ENCODE measurements around the gene DUSP14.

Gene DUSP14

GRCh38 chr17:37523715-37524219 lies 34.1 kb downstream of the DUSP14 start:
- Histone ChIP-seq H3K9me3 (ENCODE audit: control insufficient read depth, low read length) (no peaks in the 10 kb centered on the region), H3K27me3 (ENCODE audit: control insufficient read depth, insufficient read depth, low read length) (no peaks in the 10 kb centered on the region), H3K36me3 (ENCODE audit: control insufficient read depth, insufficient read depth, low read length) (no peaks in the 10 kb centered on the region), H3K9ac (ENCODE audit: low read length) (no peak overlapping the region), H3K4me3 (ENCODE audit: low read length) (no peak overlapping the region), H3K4me1 (ENCODE audit: control insufficient read depth, insufficient read depth, low read length) (no peaks in the 10 kb centered on the region)

GRCh38 chr17:37527249-37527851 lies 37.7 kb downstream of the DUSP14 start:
- Histone ChIP-seq H3K36me3 (ENCODE audit: control insufficient read depth, insufficient read depth, low read length) (peaks cover 4% of the 10 kb centered on the region), H3K9me3 (ENCODE audit: control insufficient read depth, low read length) (no peaks in the 10 kb centered on the region), H3K9ac (ENCODE audit: low read length) (no peak overlapping the region)

GRCh38 chr17:37530420-37530819 lies 40.7 kb downstream of the DUSP14 start:
- Histone ChIP-seq H3K36me3 (ENCODE audit: control insufficient read depth, insufficient read depth, low read length) (peaks cover 4% of the 10 kb centered on the region), H3K4me3 (ENCODE audit: low read length) (no peak overlapping the region), H3K9me3 (ENCODE audit: control insufficient read depth, low read length) (no peaks in the 10 kb centered on the region), H3K4me1 (ENCODE audit: control insufficient read depth, insufficient read depth, low read length) (no peaks in the 10 kb centered on the region), H3K27me3 (ENCODE audit: control insufficient read depth, insufficient read depth, low read length) (no peaks in the 10 kb centered on the region), H3K9ac (ENCODE audit: low read length) (no peak overlapping the region)

More at GRCh38 chr17:37527249-37527851, 37.7 kb downstream of the DUSP14 start:
- Histone ChIP-seq H3K4me3 (ENCODE audit: low read length) (no peak overlapping the region), H3K4me1 (ENCODE audit: control insufficient read depth, insufficient read depth, low read length) (no peaks in the 10 kb centered on the region), H3K27me3 (ENCODE audit: control insufficient read depth, insufficient read depth, low read length) (no peaks in the 10 kb centered on the region)

GRCh38 chr17:37532756-37533155 lies 43.1 kb downstream of the DUSP14 start:
- H3K36me3 ChIP-seq (ENCODE audit: control insufficient read depth, insufficient read depth, low read length): peaks cover 4% of the 10 kb centered on the region
- no peak overlapping the region for H3K4me3 ChIP-seq (ENCODE audit: low read length)
- no peaks in the 10 kb centered on the region for H3K9me3 ChIP-seq (ENCODE audit: control insufficient read depth, low read length)
- H3K9ac ChIP-seq (ENCODE audit: low read length): no peak overlapping the region
- no peaks in the 10 kb centered on the region for H3K27me3 ChIP-seq (ENCODE audit: control insufficient read depth, insufficient read depth, low read length)
- no peaks in the 10 kb centered on the region for H3K4me1 ChIP-seq (ENCODE audit: control insufficient read depth, insufficient read depth, low read length)

- H3K9ac ChIP-seq (ENCODE audit: low read length): no peak overlapping the region
- no peaks in the 10 kb centered on the region for H3K4me1 ChIP-seq (ENCODE audit: control insufficient read depth, insufficient read depth, low read length)
- H3K4me3 ChIP-seq (ENCODE audit: low read length): no peak overlapping the region
- H3K9me3 ChIP-seq (ENCODE audit: control insufficient read depth, low read length): no peaks in the 10 kb centered on the region
- no peaks in the 10 kb centered on the region for H3K27me3 ChIP-seq (ENCODE audit: control insufficient read depth, insufficient read depth, low read length)
- H3K36me3 ChIP-seq (ENCODE audit: control insufficient read depth, insufficient read depth, low read length): peaks cover 3% of the 10 kb centered on the region
These were observed 46.2 kb downstream of the DUSP14 start for GRCh38 chr17:37535906-37536305.

GRCh38 chr17:37538981-37539659 lies 49.4 kb downstream of the DUSP14 start:
- H3K4me1 ChIP-seq (ENCODE audit: control insufficient read depth, insufficient read depth, low read length): no peaks in the 10 kb centered on the region
- no peak overlapping the region for H3K9ac ChIP-seq (ENCODE audit: low read length)
- no peak overlapping the region for H3K4me3 ChIP-seq (ENCODE audit: low read length)
- no peaks in the 10 kb centered on the region for H3K27me3 ChIP-seq (ENCODE audit: control insufficient read depth, insufficient read depth, low read length)
- H3K9me3 ChIP-seq (ENCODE audit: control insufficient read depth, low read length): no peaks in the 10 kb centered on the region
- peaks cover 5% of the 10 kb centered on the region for H3K36me3 ChIP-seq (ENCODE audit: control insufficient read depth, insufficient read depth, low read length)

- Histone ChIP-seq H3K4me1 (ENCODE audit: control insufficient read depth, insufficient read depth, low read length) (no peaks in the 10 kb centered on the region), H3K4me3 (ENCODE audit: low read length) (no peak overlapping the region), H3K9me3 (ENCODE audit: control insufficient read depth, low read length) (no peaks in the 10 kb centered on the region), H3K27me3 (ENCODE audit: control insufficient read depth, insufficient read depth, low read length) (no peaks in the 10 kb centered on the region), H3K9ac (ENCODE audit: low read length) (no peak overlapping the region), H3K36me3 (ENCODE audit: control insufficient read depth, insufficient read depth, low read length) (peaks cover 5% of the 10 kb centered on the region)
These were observed 52.4 kb downstream of the DUSP14 start for GRCh38 chr17:37541880-37542660.

GRCh38 chr17:37543637-37544052 lies 54.0 kb downstream of the DUSP14 start:
- Histone ChIP-seq H3K27me3 (ENCODE audit: control insufficient read depth, insufficient read depth, low read length) (no peaks in the 10 kb centered on the region), H3K9me3 (ENCODE audit: control insufficient read depth, low read length) (no peaks in the 10 kb centered on the region), H3K36me3 (ENCODE audit: control insufficient read depth, insufficient read depth, low read length) (peaks cover 5% of the 10 kb centered on the region), H3K4me3 (ENCODE audit: low read length) (no peak overlapping the region), H3K4me1 (ENCODE audit: control insufficient read depth, insufficient read depth, low read length) (no peaks in the 10 kb centered on the region), H3K9ac (ENCODE audit: low read length) (no peak overlapping the region)

GRCh38 chr17:37545486-37545885 lies 55.8 kb downstream of the DUSP14 start:
- no peak overlapping the region for H3K4me3 ChIP-seq (ENCODE audit: low read length)
- no peaks in the 10 kb centered on the region for H3K27me3 ChIP-seq (ENCODE audit: control insufficient read depth, insufficient read depth, low read length)
- H3K9me3 ChIP-seq (ENCODE audit: control insufficient read depth, low read length): no peaks in the 10 kb centered on the region
- no peaks in the 10 kb centered on the region for H3K4me1 ChIP-seq (ENCODE audit: control insufficient read depth, insufficient read depth, low read length)
- peaks cover 5% of the 10 kb centered on the region for H3K36me3 ChIP-seq (ENCODE audit: control insufficient read depth, insufficient read depth, low read length)
- no peak overlapping the region for H3K9ac ChIP-seq (ENCODE audit: low read length)

- no peak overlapping the region for H3K4me3 ChIP-seq (ENCODE audit: low read length)
- no peaks in the 10 kb centered on the region for H3K27me3 ChIP-seq (ENCODE audit: control insufficient read depth, insufficient read depth, low read length)
- no peaks in the 10 kb centered on the region for H3K4me1 ChIP-seq (ENCODE audit: control insufficient read depth, insufficient read depth, low read length)
- H3K9me3 ChIP-seq (ENCODE audit: control insufficient read depth, low read length): no peaks in the 10 kb centered on the region
- no peak overlapping the region for H3K9ac ChIP-seq (ENCODE audit: low read length)
- peaks cover 9% of the 10 kb centered on the region for H3K36me3 ChIP-seq (ENCODE audit: control insufficient read depth, insufficient read depth, low read length)
These were observed 56.6 kb downstream of the DUSP14 start for GRCh38 chr17:37546302-37546701.

GRCh38 chr17:37547986-37548385 lies 58.3 kb downstream of the DUSP14 start:
- Histone ChIP-seq H3K4me1 (ENCODE audit: control insufficient read depth, insufficient read depth, low read length) (no peaks in the 10 kb centered on the region), H3K9ac (ENCODE audit: low read length) (no peak overlapping the region), H3K9me3 (ENCODE audit: control insufficient read depth, low read length) (no peaks in the 10 kb centered on the region), H3K4me3 (ENCODE audit: low read length) (no peak overlapping the region), H3K36me3 (ENCODE audit: control insufficient read depth, insufficient read depth, low read length) (peaks cover 8% of the 10 kb centered on the region), H3K27me3 (ENCODE audit: control insufficient read depth, insufficient read depth, low read length) (no peaks in the 10 kb centered on the region)

- Histone ChIP-seq H3K9me3 (ENCODE audit: control insufficient read depth, low read length) (no peaks in the 10 kb centered on the region), H3K4me3 (ENCODE audit: low read length) (no peak overlapping the region), H3K9ac (ENCODE audit: low read length) (no peak overlapping the region), H3K4me1 (ENCODE audit: control insufficient read depth, insufficient read depth, low read length) (no peaks in the 10 kb centered on the region), H3K27me3 (ENCODE audit: control insufficient read depth, insufficient read depth, low read length) (no peaks in the 10 kb centered on the region), H3K36me3 (ENCODE audit: control insufficient read depth, insufficient read depth, low read length) (peaks cover 12% of the 10 kb centered on the region)
These were observed 62.1 kb downstream of the DUSP14 start for GRCh38 chr17:37551788-37552187.

Data from mucosa of stomach (tissue), 1 donor.